Mesendoderm (in vitro differentiated cells): ENCODE data around the gene MAP3K20.
"Not testable (repeated sequence)": the region's sequence is repeated elsewhere in the genome, so short reads cannot be mapped to it uniquely, and the experiment has no call there.

Source experiments
- DNase-seq: peaks from one replicate; pipeline ENCODE4 v3.0.0; 2013
- H2AK5ac ChIP-seq: 2 replicates; pipeline ENCODE4 v1.6.1; 2013; ENCODE audit warnings: low read length, inconsistent platforms
- H2BK120ac ChIP-seq: 2 replicates; pipeline ENCODE4 v1.6.1; 2013; ENCODE audit warnings: low read depth, mild to moderate bottlenecking, low read length, moderate library complexity, mixed read lengths
- H2BK15ac ChIP-seq: replicated peaks from 2 replicates; pipeline ENCODE4 v1.6.1; 2013; ENCODE audit warnings: low read depth, mild to moderate bottlenecking, moderate library complexity
- H2BK5ac ChIP-seq: 2 replicates; pipeline ENCODE4 v1.6.1; 2013; ENCODE audit warnings: low read length, inconsistent platforms
- H3K18ac ChIP-seq: 2 replicates; pipeline ENCODE4 v1.6.1; 2013; ENCODE audit warnings: mild to moderate bottlenecking, low read length, mixed read lengths
- H3K23ac ChIP-seq: one replicate; pipeline ENCODE4 v1.6.1; 2013; ENCODE audit warnings: low read length
- H3K27ac ChIP-seq: 2 replicates; pipeline ENCODE4 v1.5.1; 2013; ENCODE audit warnings: low read depth, mild to moderate bottlenecking, inconsistent platforms, low read length, moderate library complexity
- H3K27me3 ChIP-seq: 2 replicates; pipeline ENCODE4 v1.6.1; 2013; ENCODE audit warnings: low read length, control low read depth, mild to moderate bottlenecking, inconsistent platforms; ENCODE audit not compliant: insufficient read depth, poor library complexity
- H3K36me3 ChIP-seq: 2 replicates; pipeline ENCODE4 v1.6.1; 2013; ENCODE audit warnings: low read length, inconsistent platforms; ENCODE audit not compliant: control insufficient read depth, insufficient read depth
- H3K4ac ChIP-seq: one replicate; pipeline ENCODE4 v1.6.1; 2013; ENCODE audit warnings: low read depth, mild to moderate bottlenecking, low read length, moderate library complexity
- H3K4me1 ChIP-seq: 2 replicates; pipeline ENCODE4 v1.6.1; 2013; ENCODE audit warnings: low read depth, low read length, inconsistent platforms; ENCODE audit not compliant: control insufficient read depth
- H3K4me2 ChIP-seq: 2 replicates; pipeline ENCODE4 v1.6.1; 2013; ENCODE audit warnings: low read length
- H3K4me3 ChIP-seq: 2 replicates; pipeline ENCODE4 v1.5.1; 2013; ENCODE audit warnings: mild to moderate bottlenecking, low read length
- H3K56ac ChIP-seq: one replicate; pipeline ENCODE4 v1.6.1; 2013; ENCODE audit warnings: low read length
- H3K79me1 ChIP-seq: 2 replicates; pipeline ENCODE4 v1.6.1; 2013; ENCODE audit warnings: low read length, inconsistent platforms
- H3K79me2 ChIP-seq: 2 replicates; pipeline ENCODE4 v1.6.1; 2013; ENCODE audit warnings: mild to moderate bottlenecking, low read length; ENCODE audit not compliant: control insufficient read depth, insufficient read depth
- H3K9ac ChIP-seq: 2 replicates; pipeline ENCODE4 v1.6.1; 2013; ENCODE audit warnings: low read length, inconsistent platforms
- H4K5ac ChIP-seq: one replicate; pipeline ENCODE4 v1.6.1; 2013; ENCODE audit warnings: low read length
- H4K8ac ChIP-seq: one replicate; pipeline ENCODE4 v1.6.1; 2013; ENCODE audit warnings: low read depth, mild to moderate bottlenecking, control low read depth, low read length, moderate library complexity
- WGBS: extraction: QIAGEN DNeasy Blood & Tissue Kit; methylation state at CpG from one replicate; pipeline ENCODE4 v1.1.7; 2013; ENCODE audit warnings: low lambda C conversion rate, missing lambda C conversion rate; ENCODE audit not compliant: insufficient coverage; ENCODE audit errors: extremely low coverage; 5-methylcytosine and 5-hydroxymethylcytosine counted together

MAP3K20 gene

DNA sequence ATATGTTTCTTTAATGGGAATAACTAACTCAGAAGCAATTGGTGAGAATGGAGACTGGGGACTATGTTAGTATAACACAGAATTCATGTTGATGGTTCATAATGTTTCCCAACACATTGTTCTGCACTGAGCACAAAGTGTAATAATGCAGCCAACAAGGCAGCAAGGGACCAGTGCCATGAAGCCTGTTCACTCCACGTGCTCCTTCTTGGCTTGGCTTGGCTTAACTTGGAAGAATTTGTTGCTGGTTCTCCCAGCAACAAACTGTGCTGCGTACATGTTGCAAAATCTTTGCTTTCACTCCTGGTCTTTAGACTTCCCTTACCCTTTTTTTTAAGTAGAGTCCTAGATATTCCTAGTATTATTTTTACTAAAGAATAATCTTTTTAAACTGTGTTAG, 129.7 kb downstream of the MAP3K20 start:
- Histone ChIP-seq H4K5ac (no peak overlapping the region), H2BK120ac (no peak overlapping the region), H4K8ac (no peak overlapping the region), H3K27ac (no peak overlapping the region), H2AK5ac (no peak overlapping the region), H3K27me3 (no peaks in the 10 kb centered on the region), H3K18ac (no peak overlapping the region), H3K9ac (no peak overlapping the region), H3K4me2 (no peak overlapping the region), H3K79me2 (no peaks in the 10 kb centered on the region), H3K4me3 (no peak overlapping the region), H3K23ac (no peak overlapping the region), H2BK5ac (no peak overlapping the region), H3K79me1 (no peaks in the 10 kb centered on the region), H2BK15ac (no peak overlapping the region), H3K4me1 (no peaks in the 10 kb centered on the region), H3K56ac (no peak overlapping the region), H3K4ac (no peak overlapping the region), H3K36me3 (no peaks in the 10 kb centered on the region)
- no peak for DNase-seq
- WGBS: no CpG with 5 or more reads among the region's 2 CpGs

DNA sequence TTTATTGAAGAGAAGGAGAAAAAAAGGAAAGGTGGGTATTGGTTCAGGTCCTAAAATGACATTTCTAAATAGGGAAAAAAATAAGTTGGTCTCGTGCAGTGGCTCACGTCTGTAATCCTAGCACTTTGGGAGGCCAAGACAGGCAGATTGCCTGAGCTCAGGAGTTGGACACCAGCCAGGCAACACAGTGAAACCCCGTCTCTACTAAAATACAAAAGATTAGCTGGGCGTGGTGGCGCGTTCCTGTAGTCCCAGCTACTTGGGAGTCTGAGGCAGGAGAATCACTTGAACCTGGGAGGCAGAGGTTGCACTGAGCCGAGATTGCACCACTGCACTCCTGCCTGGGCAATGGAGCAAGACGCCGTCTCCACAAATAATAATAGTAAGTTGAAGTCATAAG, 131.5 kb downstream of the MAP3K20 start:
- not testable (repeated sequence) for H3K9ac ChIP-seq, H3K23ac ChIP-seq, H2BK5ac ChIP-seq, H3K4me3 ChIP-seq, H4K8ac ChIP-seq, H3K27ac ChIP-seq, H3K27me3 ChIP-seq, H3K18ac ChIP-seq, H3K36me3 ChIP-seq, H3K79me2 ChIP-seq, H3K4me2 ChIP-seq, H4K5ac ChIP-seq, H3K79me1 ChIP-seq, H2BK120ac ChIP-seq, H3K4ac ChIP-seq, H3K56ac ChIP-seq, H2AK5ac ChIP-seq, DNase-seq, H3K4me1 ChIP-seq, H2BK15ac ChIP-seq
- WGBS: no CpG with 5 or more reads among the region's 9 CpGs

DNA sequence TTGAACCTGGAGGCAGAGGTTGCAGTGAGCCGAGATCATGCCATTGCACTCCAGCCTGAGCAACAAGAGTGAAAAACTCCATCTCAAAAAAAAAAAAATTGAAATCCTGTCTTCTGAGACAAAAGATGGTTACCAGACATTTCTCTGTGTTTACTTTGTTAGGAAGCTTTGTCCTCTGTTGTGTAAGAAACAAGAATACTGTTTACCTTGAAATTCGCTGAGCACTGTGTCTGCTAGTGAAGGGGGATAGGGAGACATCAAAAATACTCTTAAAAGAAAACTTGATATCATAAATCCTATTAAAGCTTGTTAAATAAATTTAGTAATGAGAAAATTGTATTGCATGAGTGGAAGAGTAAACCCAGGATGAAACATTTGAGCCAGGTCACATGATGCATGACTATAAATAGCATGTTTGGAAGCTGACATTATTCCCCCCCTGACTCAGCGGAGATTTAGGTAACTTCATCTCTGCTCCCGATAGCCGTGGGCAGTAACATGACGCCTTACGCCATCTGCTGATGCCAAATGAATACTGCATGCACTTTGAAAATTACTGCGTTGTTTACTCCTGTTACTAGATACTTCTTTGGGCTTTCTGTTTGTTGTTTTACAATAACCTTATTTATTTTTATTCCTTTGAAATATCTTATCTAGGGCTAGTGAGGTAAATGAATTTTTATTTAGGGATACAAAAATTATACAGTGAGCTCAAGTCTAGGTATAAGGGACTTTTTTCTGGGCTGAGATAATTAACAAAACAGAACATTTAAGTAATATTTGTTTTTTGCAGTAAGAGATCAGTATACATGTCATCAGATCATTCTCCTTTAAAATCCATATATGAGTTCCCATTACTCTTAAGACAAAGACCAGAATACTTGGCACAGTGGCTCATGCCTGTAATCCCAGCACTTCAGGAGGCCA, 134.9 kb downstream of the MAP3K20 start:
- no peak overlapping the region for H2BK120ac ChIP-seq
- no peak overlapping the region for H3K4ac ChIP-seq
- H3K4me3 ChIP-seq: no peak overlapping the region
- no CpG with 5 or more reads among the region's 8 CpGs for WGBS
- H2BK5ac ChIP-seq: no peak overlapping the region
- H4K5ac ChIP-seq: no peak overlapping the region
- no peak overlapping the region for H3K9ac ChIP-seq
- H3K79me2 ChIP-seq: no peaks in the 10 kb centered on the region
- H3K4me1 ChIP-seq: no peaks in the 10 kb centered on the region
- H2BK15ac ChIP-seq: no peak overlapping the region
- H3K23ac ChIP-seq: no peak overlapping the region
- no peak overlapping the region for H3K56ac ChIP-seq
- H3K79me1 ChIP-seq: no peaks in the 10 kb centered on the region
- no peaks in the 10 kb centered on the region for H3K27me3 ChIP-seq
- no peak overlapping the region for H2AK5ac ChIP-seq
- no peak overlapping the region for H3K4me2 ChIP-seq
- peak; percentile 81 for DNase-seq
- H3K27ac ChIP-seq: no peak overlapping the region
- no peak overlapping the region for H3K18ac ChIP-seq
- H4K8ac ChIP-seq: no peak overlapping the region
- H3K36me3 ChIP-seq: no peaks in the 10 kb centered on the region

DNA sequence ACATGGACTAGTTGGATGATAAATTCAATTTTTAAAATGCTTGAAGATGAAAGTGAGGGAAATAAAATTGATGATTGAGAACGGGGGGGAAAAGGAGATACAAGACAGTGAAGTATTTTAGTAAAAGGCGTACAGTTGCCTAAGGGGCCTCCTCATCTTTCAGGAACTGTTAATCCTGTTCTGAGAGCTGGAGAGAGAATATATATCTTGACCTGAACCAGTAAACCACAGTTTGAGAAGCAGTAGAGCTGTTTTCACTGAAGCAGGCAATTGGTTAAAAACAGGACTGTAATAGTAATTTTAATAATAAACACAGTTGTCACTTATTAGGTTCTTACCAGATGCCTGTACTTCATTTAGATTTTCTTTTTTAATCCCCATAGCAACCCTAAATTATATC, 137.5 kb downstream of the MAP3K20 start:
- Histone ChIP-seq H3K79me1 (no peaks in the 10 kb centered on the region), H3K27me3 (no peaks in the 10 kb centered on the region), H3K36me3 (no peaks in the 10 kb centered on the region), H2BK120ac (no peak overlapping the region), H3K23ac (no peak overlapping the region), H4K8ac (no peak overlapping the region), H3K4me2 (no peak overlapping the region), H2BK5ac (no peak overlapping the region), H3K4ac (no peak overlapping the region), H3K18ac (no peak overlapping the region), H3K4me3 (no peak overlapping the region), H3K56ac (no peak overlapping the region), H3K79me2 (no peaks in the 10 kb centered on the region), H3K9ac (no peak overlapping the region), H3K27ac (no peak overlapping the region), H3K4me1 (no peaks in the 10 kb centered on the region), H2AK5ac (no peak overlapping the region), H2BK15ac (no peak overlapping the region), H4K5ac (no peak overlapping the region)
- no peak for DNase-seq
- 100% methylated on average over 2 of the region's 2 CpGs for WGBS

DNA sequence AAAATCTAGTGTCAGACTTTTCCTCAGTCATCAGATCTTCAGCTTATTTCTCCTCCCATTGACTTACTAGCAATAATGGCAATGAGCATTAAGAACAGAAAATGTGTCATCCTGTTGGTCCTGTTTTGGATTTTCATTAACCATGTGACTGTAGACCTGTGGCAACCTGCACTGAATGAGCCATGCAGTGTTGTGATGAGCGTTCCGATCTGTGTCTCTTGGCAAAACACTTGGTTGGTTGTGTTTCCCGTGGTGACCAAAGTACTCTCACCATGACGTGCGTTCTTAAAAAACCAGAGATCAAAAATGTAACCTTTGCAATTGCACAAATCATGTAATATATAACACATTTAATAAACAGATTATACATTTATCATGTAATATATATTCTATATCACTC, 138.6 kb downstream of the MAP3K20 start:
- Histone ChIP-seq H3K23ac (no peak overlapping the region), H2BK5ac (no peak overlapping the region), H2BK120ac (no peak overlapping the region), H4K5ac (no peak overlapping the region), H3K4me3 (no peak overlapping the region), H3K27ac (no peak overlapping the region), H3K4ac (no peak overlapping the region), H2BK15ac (no peak overlapping the region), H3K4me2 (no peak overlapping the region), H3K4me1 (no peaks in the 10 kb centered on the region), H3K27me3 (no peaks in the 10 kb centered on the region), H4K8ac (no peak overlapping the region), H3K9ac (no peak overlapping the region), H3K79me2 (no peaks in the 10 kb centered on the region), H3K36me3 (no peaks in the 10 kb centered on the region), H3K56ac (no peak overlapping the region), H2AK5ac (no peak overlapping the region), H3K79me1 (no peaks in the 10 kb centered on the region), H3K18ac (no peak overlapping the region)
- no peak for DNase-seq
- WGBS: no CpG with 5 or more reads among the region's 5 CpGs

DNA sequence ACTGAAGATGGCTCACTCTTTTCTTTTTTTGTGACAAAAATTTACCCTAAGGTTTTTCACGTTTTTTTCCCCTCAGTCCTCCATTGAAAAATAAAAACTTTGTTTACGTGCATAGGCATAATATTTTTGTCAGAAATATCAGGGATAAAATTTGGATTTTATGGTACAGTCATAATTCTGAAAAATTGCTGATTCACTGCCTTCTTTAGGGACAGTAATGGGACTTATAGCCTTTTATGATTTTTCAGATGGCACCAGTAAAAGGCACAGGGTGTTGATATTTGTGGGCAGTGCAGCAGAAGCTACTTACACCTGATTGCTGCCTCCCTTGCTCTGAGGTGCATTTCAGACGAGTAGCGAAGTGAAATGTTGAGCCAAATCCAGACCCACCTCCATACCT, 139.7 kb downstream of the MAP3K20 start:
- H4K5ac ChIP-seq: no peak overlapping the region
- WGBS: no CpG with 5 or more reads among the region's 4 CpGs

More for the DNA sequence above, 139.7 kb downstream of the MAP3K20 start:
- H3K36me3 ChIP-seq: no peaks in the 10 kb centered on the region
- H3K4me2 ChIP-seq: no peak overlapping the region
- H3K27me3 ChIP-seq: no peaks in the 10 kb centered on the region
- no peak overlapping the region for H2BK5ac ChIP-seq
- no peak overlapping the region for H3K18ac ChIP-seq
- no peak overlapping the region for H3K56ac ChIP-seq
- H2BK15ac ChIP-seq: no peak overlapping the region
- no peak overlapping the region for H3K4ac ChIP-seq
- no peaks in the 10 kb centered on the region for H3K79me2 ChIP-seq
- no peaks in the 10 kb centered on the region for H3K79me1 ChIP-seq
- H3K9ac ChIP-seq: no peak overlapping the region
- H4K8ac ChIP-seq: no peak overlapping the region
- H3K27ac ChIP-seq: no peak overlapping the region
- no peak overlapping the region for H2AK5ac ChIP-seq
- no peaks in the 10 kb centered on the region for H3K4me1 ChIP-seq
- no peak for DNase-seq
- no peak overlapping the region for H2BK120ac ChIP-seq
- H3K23ac ChIP-seq: no peak overlapping the region
- H3K4me3 ChIP-seq: no peak overlapping the region
